Renal cortical epithelial cell (primary cell): ENCODE results near the gene RABL2A. TPM values are rescaled to one million over a fixed set of nuclear protein-coding genes. Genes with fewer than 3 reads are reported as not detected.
"Not testable (repeated sequence)": the region's sequence is repeated elsewhere in the genome, so short reads cannot be mapped to it uniquely, and the experiment has no call there.

ENCODE experiments used
- DNase-seq: peaks from one replicate; pipeline ENCODE4 v3.0.0-alpha.2; 2011; ENCODE audit warnings: low read depth
- total RNA-seq: library from RNA; depleted of rRNA; stranded (reverse); fragments of >200 nt; gene quantifications from 2 replicates; pipeline ENCODE4 v1.2.3, GENCODE V29; 2014

RABL2A gene
- 3.5 and 21.3 TPM in 2 replicates for total RNA-seq

DNA sequence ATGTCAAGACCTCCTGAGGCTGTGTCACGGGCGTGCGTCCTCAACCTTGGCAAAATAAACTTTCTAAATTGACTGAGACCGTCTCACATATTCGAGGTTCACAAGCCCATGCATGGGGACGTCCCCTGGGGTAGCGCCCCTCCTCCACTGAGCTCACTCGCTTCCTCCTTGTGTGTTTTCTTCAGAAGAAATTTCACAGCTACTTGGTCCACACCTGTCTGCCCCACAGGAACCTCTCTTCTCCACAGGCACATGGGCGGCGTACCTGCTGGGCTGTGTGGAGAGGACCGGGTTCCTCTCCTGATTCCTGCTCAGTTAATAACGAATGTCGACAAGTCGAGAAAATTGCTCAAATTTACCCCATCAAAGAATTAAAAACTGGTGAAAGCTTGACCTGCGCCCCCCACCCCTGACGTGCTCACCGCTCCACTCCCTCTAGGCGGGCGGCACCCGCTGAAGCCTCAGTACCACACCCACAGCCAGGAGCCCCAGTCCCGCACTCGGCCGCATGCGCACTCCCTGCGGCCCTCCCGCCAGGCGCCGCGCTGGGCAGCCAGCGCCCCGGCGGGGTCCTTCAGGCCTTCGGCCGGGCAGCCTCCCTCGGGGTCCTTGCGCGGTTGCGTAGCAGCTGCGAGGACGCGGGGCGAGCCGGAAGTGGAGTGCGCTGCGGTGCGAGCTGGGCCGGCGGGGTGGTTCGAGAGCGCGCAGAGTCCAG is at the start of gene RABL2A:
Gene RABL2A (plus strand): TSS at position 651 of the 715 bp plus-strand sequence. CDS start 1,341 bp downstream, outside the sequence.
- DNase-seq, result peak; percentile 49

DNA sequence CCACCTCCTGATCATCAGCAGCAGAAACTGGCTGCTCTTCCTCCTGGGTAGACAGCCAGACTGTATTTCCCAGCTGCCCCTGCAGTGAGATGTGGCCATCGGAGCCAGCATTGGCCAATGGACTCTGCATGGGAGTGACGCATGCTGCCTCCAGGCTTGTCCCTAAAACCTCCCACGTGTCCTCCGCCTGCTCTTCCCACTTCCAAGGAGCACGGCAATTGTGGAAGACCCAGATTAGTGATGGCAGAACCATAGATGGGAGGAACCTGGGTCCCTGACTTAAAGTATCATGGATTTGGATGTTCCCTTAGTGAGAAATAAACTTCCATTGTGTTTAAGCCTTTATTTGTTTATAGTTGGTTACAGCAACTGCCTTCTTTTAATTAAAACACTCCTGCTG is 48.6 kb upstream of the RABL2A start:
- not testable (repeated sequence) for DNase-seq

DNA sequence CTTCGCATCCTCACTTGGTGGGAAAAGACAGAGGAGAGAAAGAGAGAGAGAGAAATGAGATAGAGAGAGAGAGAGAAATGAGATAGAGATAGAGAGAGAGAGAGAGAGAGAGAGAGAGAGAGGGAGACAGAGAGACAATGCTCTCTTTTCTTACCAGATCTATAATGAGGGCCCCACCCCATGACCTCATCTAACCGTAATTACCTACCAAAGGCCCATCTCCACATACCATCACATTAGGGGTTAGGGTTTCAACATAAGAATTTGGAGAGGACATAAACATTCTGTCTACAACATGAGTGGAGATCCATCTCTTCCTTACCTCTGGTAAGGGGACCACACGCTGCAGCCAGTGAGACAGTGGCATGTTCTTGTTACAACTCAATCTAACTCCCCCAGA is 44.6 kb upstream of the RABL2A start:
- not testable (repeated sequence) for DNase-seq

DNA sequence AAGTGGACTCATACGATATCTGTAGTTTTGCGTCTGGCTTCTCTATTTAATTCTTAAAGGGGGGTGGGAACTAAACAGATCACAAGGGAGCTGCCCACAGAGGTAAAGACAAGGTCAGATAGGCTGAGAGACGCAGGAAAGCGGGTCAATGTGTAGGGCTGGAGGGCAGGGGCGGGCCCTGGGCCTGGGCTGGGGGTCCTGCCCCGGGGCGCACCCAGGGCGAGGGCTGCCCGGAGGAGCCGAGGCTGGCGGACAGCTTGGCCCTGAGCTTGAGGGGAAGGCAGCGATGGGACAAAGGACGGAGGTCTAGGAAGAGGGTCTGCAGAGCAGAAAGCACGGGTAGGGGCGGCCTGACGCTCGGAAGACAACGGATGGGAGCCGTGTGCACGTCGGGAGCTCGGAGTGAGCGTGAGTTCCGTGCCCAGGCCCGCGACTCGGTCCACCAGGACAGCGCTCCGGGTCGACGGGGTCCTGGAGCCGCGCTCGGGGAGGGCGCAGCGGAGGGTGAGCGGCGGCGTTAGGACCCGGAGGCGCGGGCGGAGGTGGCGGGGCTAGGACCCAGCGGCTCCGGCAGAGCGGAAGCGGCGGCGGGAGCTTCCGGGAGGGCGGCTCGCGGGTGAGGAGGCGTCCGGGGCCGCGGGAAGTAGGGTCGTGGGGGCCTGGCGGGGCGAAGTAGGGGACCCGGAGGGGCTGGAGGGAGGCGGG is 43.4 kb upstream of the RABL2A start:
- DNase-seq, result peak; percentile 11

DNA sequence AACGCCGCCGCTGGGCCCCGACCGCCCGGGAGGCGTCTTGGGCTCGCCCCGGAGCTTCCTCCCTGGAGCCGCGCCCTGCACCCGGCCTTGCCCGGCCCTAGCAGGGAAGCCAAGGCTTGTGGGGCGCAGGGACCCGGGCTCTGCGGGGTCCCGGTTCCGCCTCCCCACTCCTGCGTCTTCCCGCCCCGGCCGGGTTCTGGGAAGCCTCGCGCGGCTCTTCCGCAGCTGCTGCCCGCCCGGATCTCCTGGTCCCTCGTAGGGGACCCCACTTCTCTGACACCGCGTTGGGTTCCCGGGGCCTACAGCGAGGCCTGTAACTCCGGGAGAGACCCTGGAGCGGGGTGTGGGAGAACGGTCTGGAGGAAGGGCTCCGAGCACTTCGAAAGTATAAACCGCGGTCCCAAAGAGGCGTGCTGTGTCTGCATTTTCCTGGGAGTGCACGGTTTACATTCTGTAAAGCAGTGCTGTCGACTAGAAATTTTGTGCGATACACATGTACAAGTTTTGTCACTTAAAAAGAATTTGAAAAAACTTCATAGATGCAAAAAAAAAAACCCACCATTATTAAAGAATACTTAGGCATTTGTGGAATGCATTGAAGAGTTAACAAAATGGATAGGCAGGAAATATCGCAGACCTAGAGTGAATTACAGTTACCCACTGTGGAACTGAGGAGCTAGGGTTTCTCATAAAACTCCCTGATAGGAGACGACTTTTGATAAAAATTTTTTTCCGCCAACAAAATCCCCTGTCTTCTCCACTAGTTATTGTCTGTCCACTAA is 42.6 kb upstream of the RABL2A start:
- DNase-seq, result peak; percentile 10

DNA sequence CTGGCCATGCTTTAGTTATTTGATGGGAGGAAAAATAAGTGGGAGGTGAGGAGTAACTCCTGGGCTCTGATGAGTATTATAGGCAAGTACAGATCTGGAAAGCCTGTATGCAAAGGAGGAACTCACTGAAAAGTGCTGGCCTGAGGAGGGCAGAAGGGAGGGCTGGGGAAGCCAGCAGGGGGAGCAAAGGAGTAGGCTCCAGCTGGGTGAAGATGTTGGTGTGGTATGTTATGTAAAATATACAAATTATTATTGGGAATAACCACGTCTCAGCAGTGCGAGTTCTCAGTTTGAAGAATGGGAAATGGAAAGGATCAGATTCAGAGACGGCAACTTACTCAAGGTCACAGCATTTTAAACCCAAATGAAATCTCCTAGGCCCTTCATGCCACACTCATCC is 39.9 kb upstream of the RABL2A start:
- peak; percentile 11 for DNase-seq

DNA sequence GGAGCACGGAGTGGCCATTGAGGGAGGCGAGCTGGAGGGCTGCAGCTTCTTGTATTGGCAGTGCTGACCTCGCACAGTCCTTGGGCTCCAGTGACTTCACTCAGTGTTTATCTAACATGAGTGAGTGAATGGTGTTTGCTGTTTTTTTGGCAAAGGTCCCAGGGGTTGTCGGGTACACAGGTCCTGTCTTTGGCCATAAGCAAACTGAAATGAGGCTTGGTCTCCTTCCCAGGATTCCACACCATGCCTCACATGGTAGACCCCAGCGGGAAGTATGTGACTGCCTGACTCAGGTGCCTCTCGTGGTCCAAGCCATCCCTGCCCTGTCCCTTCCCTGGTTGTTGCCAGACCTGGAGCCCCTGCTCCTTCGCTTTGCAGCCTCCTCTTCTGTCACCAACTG is 37.5 kb upstream of the RABL2A start:
- DNase-seq, result not testable (repeated sequence)

DNA sequence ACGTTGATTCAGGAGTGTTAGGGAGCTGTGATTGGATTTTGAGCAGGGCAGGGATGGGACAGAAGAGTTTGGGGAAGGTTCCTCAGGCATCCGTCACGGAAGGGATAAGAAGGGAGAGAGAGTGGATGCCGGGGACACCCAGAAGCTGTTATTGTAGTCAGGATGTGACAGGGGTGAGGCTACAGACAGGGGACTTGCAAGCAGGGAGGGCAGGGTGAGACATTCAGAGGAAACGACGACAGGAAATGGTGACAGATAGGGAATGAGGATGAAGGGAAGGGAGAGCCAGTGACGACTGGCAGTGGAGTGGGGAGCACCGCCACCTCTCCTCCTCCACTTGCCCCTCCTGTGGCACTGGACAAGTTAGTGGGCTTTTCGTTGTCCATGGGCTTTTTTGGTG is 35.1 kb upstream of the RABL2A start:
- not testable (repeated sequence) for DNase-seq

DNA sequence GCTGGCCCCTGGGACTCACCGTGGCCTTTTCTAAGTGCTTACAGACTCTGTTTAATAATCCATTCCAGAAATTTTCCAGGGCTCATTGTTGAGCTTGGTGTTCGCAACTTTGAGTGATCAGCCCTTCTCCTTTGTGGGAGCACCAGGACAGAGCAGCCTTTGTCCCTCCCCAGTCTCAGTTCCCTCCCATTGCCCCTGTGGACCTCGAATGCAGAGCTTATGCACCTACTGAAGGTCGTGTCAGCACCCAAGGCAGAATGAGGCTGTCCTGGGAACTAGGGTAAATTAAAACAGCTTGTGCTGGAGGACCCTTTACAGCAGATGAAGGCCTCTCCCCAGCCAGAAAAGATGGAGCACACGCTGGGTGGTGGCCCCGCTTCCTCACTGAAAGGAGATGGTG is 33.8 kb upstream of the RABL2A start:
- DNase-seq, result not testable (repeated sequence)

DNA sequence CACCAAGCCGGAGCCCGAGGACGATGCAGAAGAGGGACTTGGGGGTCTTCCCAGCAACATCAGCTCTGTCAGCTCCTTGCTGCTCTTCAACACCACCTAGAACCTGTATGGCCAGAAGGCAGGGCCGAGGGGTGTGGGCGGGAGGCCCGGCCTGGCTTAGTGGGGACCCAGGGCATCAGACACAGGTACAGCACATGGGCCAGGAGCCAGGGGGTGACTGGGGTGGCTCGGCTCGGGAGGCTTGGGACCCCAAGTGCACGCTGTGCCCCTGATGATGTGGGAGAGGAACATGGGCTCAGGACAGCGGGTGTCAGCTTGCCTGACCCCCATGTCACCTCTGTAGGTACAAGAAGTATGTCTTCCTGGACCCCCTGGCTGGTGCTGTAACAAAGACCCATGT is 31.3 kb upstream of the RABL2A start:
- DNase-seq, result not testable (repeated sequence)

DNA sequence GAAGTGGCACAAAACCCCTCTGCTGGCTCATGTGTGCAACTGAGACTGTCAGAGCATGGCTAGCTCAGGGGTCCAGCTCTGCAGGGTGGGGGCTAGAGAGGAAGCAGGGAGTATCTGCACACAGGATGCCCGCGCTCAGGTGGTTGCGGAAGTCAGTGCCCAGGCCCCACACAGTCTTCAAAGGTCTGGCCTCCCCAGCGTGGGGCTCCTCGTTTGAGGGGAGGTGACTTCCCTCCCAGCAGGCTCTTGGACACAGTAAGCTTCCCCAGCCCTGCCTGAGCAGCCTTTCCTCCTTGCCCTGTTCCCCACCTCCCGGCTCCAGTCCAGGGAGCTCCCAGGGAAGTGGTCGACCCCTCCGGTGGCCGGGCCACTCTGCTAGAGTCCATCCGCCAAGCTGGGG is 29.9 kb upstream of the RABL2A start:
- not testable (repeated sequence) for DNase-seq

DNA sequence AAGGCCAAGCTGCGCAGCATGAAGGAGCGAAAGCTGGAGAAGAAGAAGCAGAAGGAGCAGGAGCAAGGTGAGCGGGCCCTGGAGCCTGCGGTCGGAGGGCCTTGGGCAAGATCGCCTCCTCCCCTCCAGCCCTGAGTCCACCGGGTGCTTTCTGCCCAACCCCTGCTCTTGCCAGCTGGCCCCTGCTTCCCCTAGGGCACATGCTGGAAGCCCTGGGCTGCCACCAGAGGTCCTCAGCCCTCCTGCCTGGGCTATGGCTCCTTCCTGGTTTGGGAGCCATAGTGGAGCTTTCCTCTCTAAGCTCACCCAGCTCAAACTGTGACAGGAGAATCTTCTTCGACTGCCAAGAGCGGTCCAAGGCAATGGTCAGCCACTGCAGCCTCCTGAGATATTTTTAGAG is 29.5 kb upstream of the RABL2A start:
- DNase-seq, result not testable (repeated sequence)

DNA sequence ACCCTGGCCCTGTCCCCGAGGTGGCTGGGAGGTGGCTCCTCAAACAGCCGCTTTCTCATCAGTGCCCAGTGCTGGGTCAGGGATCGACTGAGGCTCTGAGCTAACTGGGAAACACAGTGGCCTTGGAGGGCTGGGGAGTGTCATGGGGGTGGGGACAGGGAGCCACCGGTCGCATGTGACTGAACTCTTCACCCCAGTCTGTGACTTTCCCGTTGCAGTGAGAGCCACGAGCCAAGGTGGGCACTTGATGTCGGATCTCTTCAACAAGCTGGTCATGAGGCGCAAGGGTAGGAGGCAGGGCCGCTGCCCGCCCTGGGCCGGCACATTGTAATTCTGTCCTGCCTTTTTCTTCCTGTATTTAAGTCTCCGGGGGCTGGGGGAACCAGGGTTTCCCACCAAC is 28.9 kb upstream of the RABL2A start:
- DNase-seq, result not testable (repeated sequence)

DNA sequence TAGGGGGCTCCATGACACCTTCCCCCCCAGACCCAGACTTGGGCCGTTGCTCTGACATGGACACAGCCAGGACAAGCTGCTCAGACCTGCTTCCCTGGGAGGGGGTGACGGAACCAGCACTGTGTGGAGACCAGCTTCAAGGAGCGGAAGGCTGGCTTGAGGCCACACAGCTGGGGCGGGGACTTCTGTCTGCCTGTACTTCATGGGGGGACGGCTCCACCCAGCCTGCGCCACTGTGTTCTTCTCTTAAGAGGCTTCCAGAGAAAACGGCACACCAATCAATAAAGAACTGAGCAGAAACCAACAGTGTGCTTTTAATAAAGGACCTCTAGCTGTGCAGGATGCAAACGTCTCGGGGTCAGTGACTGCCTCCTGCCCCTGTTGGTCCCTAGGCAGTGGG is 28.3 kb upstream of the RABL2A start:
- DNase-seq, result not testable (repeated sequence)

DNA sequence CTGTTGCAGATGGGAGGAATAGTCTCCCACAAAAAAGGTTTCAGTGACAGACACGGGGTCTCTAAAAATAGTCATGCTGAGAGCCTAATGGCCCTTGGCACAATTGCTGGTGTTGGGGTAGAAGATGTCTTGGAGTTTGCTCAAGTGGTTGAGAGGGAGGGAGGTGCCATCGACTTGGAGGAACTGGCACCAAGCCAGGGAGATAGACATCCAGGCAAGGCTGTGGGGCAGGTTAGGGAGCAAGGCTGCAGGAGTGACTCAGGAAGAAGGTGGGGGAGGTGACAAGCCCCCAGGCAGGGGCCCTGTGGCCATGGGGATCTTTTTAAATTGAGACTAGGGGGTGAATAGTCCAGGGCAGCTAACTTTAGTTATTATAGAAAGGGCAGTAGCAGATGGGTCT is 27.9 kb upstream of the RABL2A start:
- not testable (repeated sequence) for DNase-seq

DNA sequence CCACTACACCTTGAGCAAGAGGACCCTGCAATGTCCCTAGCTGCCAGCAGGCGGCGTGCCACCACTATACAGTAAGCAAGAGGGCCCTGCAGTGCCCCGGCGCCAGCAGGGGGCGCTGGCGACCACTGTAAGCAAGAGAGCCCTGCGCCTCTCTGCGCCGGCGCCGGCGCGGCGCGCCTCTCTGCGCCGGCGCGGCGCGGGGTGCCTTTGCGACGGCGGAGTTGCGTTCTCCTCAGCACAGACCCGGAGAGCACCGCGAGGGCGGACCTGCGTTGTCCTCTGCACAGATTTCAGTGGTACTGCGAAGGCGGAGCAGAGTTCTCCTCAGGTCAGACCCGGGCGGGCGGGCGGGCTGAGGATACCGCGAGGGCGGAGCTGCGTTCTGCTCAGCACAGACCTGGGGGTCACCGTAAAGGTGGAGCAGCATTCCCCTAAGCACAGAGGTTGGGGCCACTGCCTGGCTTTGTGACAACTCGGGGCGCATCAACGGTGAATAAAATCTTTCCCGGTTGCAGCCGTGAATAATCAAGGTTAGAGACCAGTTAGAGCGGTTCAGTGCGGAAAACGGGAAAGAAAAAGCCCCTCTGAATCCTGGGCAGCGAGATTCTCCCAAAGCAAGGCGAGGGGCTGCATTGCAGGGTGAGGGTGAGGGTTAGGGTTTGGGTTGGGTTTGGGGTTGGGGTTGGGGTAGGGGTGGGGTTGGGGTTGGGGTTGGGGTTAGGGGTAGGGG is 24.9 kb upstream of the RABL2A start:
- peak; percentile 22 for DNase-seq

DNA sequence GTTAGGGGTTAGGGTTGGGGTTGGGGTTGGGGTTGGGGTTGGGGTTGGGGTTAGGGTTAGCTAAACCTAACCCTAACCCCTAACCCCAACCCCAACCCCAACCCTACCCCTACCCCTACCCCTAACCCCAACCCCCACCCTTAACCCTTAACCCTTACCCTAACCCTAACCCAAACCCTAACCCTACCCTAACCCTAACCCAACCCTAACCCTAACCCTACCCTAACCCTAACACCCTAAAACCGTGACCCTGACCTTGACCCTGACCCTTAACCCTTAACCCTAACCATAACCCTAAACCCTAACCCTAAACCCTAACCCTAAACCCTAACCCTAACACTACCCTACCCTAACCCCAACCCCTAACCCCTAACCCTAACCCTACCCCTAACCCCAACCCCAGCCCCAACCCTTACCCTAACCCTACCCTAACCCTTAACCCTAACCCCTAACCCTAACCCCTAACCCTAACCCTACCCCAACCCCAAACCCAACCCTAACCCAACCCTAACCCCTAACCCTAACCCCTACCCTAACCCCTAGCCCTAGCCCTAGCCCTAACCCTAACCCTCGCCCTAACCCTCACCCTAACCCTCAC is 24.1 kb upstream of the RABL2A start:
- no peak for DNase-seq

DNA sequence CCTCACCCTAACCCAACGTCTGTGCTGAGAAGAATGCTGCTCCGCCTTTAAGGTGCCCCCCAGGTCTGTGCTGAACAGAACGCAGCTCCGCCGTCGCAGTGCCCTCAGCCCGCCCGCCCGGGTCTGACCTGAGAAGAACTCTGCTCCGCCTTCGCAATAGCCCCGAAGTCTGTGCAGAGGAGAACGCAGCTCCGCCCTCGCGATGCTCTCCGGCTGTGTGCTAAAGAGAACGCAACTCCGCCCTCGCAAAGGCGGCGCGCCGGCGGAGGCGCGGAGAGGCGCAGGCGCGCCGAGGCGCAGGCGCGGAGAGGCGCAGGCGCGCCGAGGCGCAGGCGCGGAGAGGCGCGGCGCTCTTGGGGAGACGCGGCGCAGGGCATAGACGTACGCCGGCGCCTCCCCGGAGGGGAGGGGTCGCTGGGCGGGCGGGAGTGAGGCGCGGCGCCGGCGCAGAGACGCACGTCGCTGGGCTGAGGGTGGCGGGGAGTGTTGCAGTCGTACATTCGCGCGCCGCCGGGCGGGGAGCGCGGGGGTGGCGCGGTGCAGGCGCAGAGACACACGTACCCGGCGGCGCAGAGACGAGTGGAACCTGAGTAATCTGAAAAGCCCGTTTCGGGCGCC is 23.5 kb upstream of the RABL2A start:
- DNase-seq, result peak; percentile 81

DNA sequence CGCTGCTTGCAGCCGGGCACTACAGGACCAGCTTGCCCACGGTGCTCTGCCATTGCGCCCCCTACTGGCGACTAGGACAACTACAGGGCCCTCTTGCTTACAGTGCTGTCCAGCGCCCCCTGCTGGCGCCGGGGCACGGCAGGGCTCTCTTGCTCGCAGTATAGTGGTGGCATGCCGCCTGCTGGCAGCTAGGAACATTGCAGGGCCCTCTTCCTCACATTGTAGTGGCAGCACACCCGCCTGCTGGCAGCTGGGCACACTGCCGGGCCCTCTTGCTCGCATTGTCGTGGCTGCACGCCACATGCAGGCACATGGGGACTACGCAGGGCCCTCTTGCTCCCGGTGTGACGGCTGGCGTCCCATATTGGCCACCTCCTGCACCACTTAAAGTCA is 23.0 kb upstream of the RABL2A start:
- peak; percentile 89 for DNase-seq

DNA sequence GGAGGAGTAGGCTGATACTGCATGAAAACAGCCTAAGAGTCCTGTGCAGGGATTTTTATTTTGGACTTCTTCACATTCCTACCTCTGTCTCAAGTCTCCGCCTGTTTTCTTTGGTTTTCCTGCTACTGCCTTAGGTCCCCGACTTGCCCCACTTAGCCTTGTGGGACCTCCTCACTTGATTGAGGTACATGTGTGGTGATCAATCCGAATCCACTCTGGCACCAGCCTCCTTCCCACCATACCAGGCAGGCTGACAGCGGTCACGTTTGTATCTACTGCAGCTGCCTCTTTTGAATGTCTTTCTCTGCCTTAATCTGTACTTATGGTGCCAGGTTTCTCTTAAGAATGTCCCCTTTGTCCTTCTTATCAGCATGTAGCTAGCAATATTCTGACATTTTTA is 22.4 kb upstream of the RABL2A start:
- not testable (repeated sequence) for DNase-seq

DNA sequence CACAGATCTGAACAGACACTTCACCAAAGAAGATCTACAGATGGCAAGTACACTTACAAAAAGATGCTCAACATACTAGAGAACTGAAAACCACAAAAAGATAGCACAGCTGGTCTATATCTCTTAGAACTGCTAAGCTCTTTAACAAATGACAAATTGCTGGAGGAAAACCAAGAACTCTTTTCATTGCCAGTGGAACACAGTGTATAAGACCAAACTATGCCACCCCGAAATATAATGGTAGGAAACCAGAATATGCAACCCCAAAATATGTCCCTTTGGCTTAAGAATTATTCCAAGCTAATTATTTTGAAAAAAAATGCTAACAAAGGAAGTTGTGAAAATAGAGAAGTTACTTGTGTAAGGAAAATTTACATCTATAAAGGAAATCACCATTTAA is 21.0 kb upstream of the RABL2A start:
- DNase-seq, result not testable (repeated sequence)
